ENCODE results near the gene GATAD2A.

Gene GATAD2A

GRCh38 chr19:19495614-19496603 is 90.4 kb downstream of the GATAD2A start:
- no peaks in the 10 kb centered on the region for H3K4me1 Mint-ChIP-seq
- H3K27ac Mint-ChIP-seq: no peak overlapping the region
- no peaks in the 10 kb centered on the region for H3K27me3 Mint-ChIP-seq
- H3K4me3 Mint-ChIP-seq: no peak overlapping the region
- H3K36me3 Mint-ChIP-seq: peaks cover 48% of the 10 kb centered on the region
- CTCF ChIA-PET: no interaction called here
- no peaks in the 10 kb centered on the region for H3K9me3 Mint-ChIP-seq
- DNase-seq: no peak

GRCh38 chr19:19498255-19498991 is 92.9 kb downstream of the GATAD2A start:
- no peak for DNase-seq
- Mint-ChIP-seq H3K4me1 (no peaks in the 10 kb centered on the region), H3K9me3 (no peaks in the 10 kb centered on the region), H3K36me3 (peaks cover 63% of the 10 kb centered on the region), H3K27ac (no peak overlapping the region), H3K4me3 (no peak overlapping the region), H3K27me3 (no peaks in the 10 kb centered on the region)
- CTCF ChIA-PET: interaction anchor here (2.1 kb wide), 1 partner anchor 8 kb away, joined by 6 read pairs; no protein-coding TSS in a partner anchor

- Mint-ChIP-seq H3K9me3 (no peaks in the 10 kb centered on the region), H3K27ac (no peak overlapping the region), H3K4me3 (no peak overlapping the region), H3K27me3 (no peaks in the 10 kb centered on the region), H3K4me1 (no peaks in the 10 kb centered on the region), H3K36me3 (peaks cover 64% of the 10 kb centered on the region)
- no peak for DNase-seq
- CTCF ChIA-PET: interaction anchor here (2.1 kb wide), 1 partner anchor 9 kb away, joined by 6 read pairs; no protein-coding TSS in a partner anchor
Observed at GRCh38 chr19:19499272-19499995, 94.0 kb downstream of the GATAD2A start.

- no peak for DNase-seq
- Mint-ChIP-seq H3K9me3 (no peaks in the 10 kb centered on the region), H3K4me3 (no peak overlapping the region), H3K27ac (peak overlapping the region; percentile 24), H3K27me3 (no peaks in the 10 kb centered on the region), H3K4me1 (no peaks in the 10 kb centered on the region), H3K36me3 (peaks cover 57% of the 10 kb centered on the region)
- CTCF ChIA-PET: interaction anchor here (2.1 kb wide), 1 partner anchor 11 kb away, joined by 6 read pairs; no protein-coding TSS in a partner anchor
Observed at GRCh38 chr19:19500975-19501644, 95.6 kb downstream of the GATAD2A start.

GRCh38 chr19:19501798-19502197 is 96.3 kb downstream of the GATAD2A start:
- Mint-ChIP-seq H3K9me3 (no peaks in the 10 kb centered on the region), H3K27ac (no peak overlapping the region), H3K4me3 (no peak overlapping the region), H3K36me3 (peaks cover 57% of the 10 kb centered on the region), H3K4me1 (no peaks in the 10 kb centered on the region), H3K27me3 (no peaks in the 10 kb centered on the region)
- DNase-seq: no peak
- CTCF ChIA-PET: no interaction called here

- H3K27ac Mint-ChIP-seq: no peak overlapping the region
- no peak for DNase-seq
- no peaks in the 10 kb centered on the region for H3K4me1 Mint-ChIP-seq
- no peaks in the 10 kb centered on the region for H3K27me3 Mint-ChIP-seq
- CTCF ChIA-PET: no interaction called here
- H3K36me3 Mint-ChIP-seq: peaks cover 56% of the 10 kb centered on the region
- H3K9me3 Mint-ChIP-seq: no peaks in the 10 kb centered on the region
- no peak overlapping the region for H3K4me3 Mint-ChIP-seq
Observed at GRCh38 chr19:19502281-19502680, 96.8 kb downstream of the GATAD2A start.

- H3K4me3 Mint-ChIP-seq: no peak overlapping the region
- H3K27me3 Mint-ChIP-seq: no peaks in the 10 kb centered on the region
- peaks cover 59% of the 10 kb centered on the region for H3K36me3 Mint-ChIP-seq
- peak overlapping the region; percentile 39 for H3K27ac Mint-ChIP-seq
- H3K9me3 Mint-ChIP-seq: no peaks in the 10 kb centered on the region
- CTCF ChIA-PET: no interaction called here
- DNase-seq: no peak
- no peaks in the 10 kb centered on the region for H3K4me1 Mint-ChIP-seq
Observed at GRCh38 chr19:19502808-19503602, 97.5 kb downstream of the GATAD2A start.

- H3K4me3 Mint-ChIP-seq: no peak overlapping the region
- peaks cover 54% of the 10 kb centered on the region for H3K36me3 Mint-ChIP-seq
- DNase-seq: no peak
- no peaks in the 10 kb centered on the region for H3K4me1 Mint-ChIP-seq
- CTCF ChIA-PET: no interaction called here
- no peaks in the 10 kb centered on the region for H3K9me3 Mint-ChIP-seq
- H3K27me3 Mint-ChIP-seq: no peaks in the 10 kb centered on the region
- H3K27ac Mint-ChIP-seq: no peak overlapping the region
Observed at GRCh38 chr19:19504754-19505668, 99.5 kb downstream of the GATAD2A start.

- Mint-ChIP-seq H3K4me1 (no peaks in the 10 kb centered on the region), H3K4me3 (no peak overlapping the region), H3K27ac (peak overlapping the region; percentile 55), H3K9me3 (no peaks in the 10 kb centered on the region), H3K36me3 (peaks cover 49% of the 10 kb centered on the region), H3K27me3 (no peaks in the 10 kb centered on the region)
- no peak for DNase-seq
- CTCF ChIA-PET: no interaction called here
Observed at GRCh38 chr19:19505669-19506326, 100.3 kb downstream of the GATAD2A start.

GRCh38 chr19:19506592-19506991 is 101.1 kb downstream of the GATAD2A start:
- H3K9me3 Mint-ChIP-seq: no peaks in the 10 kb centered on the region
- H3K4me3 Mint-ChIP-seq: no peak overlapping the region
- CTCF ChIA-PET: no interaction called here
- no peak for DNase-seq
- no peaks in the 10 kb centered on the region for H3K4me1 Mint-ChIP-seq
- no peaks in the 10 kb centered on the region for H3K27me3 Mint-ChIP-seq
- peaks cover 44% of the 10 kb centered on the region for H3K36me3 Mint-ChIP-seq
- H3K27ac Mint-ChIP-seq: no peak overlapping the region

GRCh38 chr19:19507354-19507753 is 101.9 kb downstream of the GATAD2A start:
- Mint-ChIP-seq H3K27ac (peak overlapping the region; percentile 55), H3K36me3 (peaks cover 36% of the 10 kb centered on the region), H3K27me3 (no peaks in the 10 kb centered on the region), H3K4me3 (no peak overlapping the region), H3K4me1 (no peaks in the 10 kb centered on the region), H3K9me3 (no peaks in the 10 kb centered on the region)
- no peak for DNase-seq
- CTCF ChIA-PET: interaction anchor here (1.3 kb wide), 1 partner anchor 17 kb away, joined by 4 read pairs; no protein-coding TSS in a partner anchor

- no peak for DNase-seq
- Mint-ChIP-seq H3K4me1 (no peaks in the 10 kb centered on the region), H3K36me3 (peaks cover 28% of the 10 kb centered on the region), H3K4me3 (no peak overlapping the region), H3K9me3 (no peaks in the 10 kb centered on the region), H3K27ac (no peak overlapping the region), H3K27me3 (no peaks in the 10 kb centered on the region)
- CTCF ChIA-PET: interaction anchor here (1.3 kb wide), 1 partner anchor 18 kb away, joined by 4 read pairs; no protein-coding TSS in a partner anchor
Observed at GRCh38 chr19:19508217-19508616, 102.7 kb downstream of the GATAD2A start.
